Fibroblast of skin of scalp (primary cell): ENCODE measurements around the gene SOX5.
"Not testable (repeated sequence)": the region's sequence is repeated elsewhere in the genome, so short reads cannot be mapped to it uniquely, and the experiment has no call there.

Source experiments
- DNase-seq: peaks from one replicate; pipeline ENCODE4 v3.0.0-alpha.2; 2013

Gene SOX5

DNA sequence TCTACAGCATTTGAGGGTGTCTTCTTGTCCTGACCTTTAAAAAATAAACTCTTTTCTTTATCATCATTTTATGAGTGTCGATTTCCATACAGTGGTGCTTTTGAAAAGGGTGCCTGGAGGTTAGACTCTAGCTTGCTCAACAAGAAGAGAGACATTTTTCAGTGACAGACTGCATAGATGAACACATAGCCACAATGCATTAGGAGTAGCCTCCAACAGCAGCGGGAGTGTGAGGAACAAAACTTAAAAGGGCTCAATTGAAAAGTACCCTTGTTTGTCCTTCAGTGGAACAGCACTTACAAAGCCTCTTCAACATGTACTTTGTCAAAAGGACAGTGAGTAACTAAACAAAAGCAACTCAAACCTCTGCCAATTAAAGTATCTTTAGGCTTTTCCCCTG is 119.3 kb downstream of the SOX5 start:
- no peak for DNase-seq

DNA sequence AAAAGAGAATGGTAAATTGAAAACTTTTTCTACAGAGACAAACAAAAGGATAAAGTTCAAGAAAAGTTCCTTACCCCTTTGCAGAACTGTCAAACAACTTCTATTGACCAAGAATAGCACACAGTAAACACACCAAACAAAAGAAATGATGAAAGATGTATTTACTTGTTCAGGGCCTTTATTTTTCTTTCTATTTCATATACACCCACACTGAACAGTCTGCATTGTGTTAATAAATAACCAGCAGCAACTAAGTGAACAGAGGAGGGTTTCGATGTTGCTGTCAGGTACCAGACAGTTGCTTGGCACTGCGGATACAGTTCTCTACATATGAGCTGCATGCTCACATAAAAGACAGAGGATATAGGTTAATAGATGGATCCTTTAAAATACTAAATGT is 122.1 kb downstream of the SOX5 start:
- DNase-seq: no peak

DNA sequence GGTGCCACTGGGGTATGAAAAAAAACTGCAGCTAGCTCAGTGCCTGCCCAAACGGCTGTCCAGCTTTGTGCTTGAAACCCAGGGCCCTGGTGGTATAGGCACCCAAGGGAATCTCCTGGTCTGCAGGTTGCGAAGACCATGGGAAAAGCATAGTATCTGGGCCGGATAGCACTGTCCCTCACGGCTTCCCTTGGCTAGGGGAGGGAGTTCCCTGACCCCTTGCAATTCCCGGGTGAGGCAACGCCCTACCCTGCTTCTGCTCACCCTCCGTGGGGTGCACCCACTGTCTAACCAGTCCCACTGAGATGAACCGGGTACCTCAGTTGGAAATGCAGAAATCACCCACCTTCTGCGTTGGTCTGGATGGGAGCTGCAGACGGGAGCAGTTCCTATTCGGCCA is 124.3 kb downstream of the SOX5 start:
- DNase-seq: not testable (repeated sequence)

DNA sequence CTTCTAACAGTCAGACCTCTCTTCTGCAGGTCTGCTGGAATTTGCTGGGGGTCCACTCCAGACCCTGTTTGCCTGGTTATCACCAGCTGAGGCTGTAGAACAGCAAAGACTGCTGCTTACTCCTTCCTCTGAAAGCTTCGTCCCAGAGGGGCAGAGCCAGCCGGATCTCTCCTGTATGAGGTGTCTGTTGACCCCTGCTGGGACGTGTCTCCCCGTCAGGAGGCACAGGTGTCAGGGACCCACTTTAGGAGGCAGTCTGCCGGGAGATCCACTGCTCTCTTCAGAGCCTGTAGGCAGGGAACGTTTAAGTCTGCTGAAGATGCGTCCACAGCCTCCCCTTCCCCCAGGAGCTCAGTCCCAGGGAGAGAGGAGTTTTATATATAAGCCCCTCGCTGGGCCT is 125.1 kb downstream of the SOX5 start:
- DNase-seq: no peak

DNA sequence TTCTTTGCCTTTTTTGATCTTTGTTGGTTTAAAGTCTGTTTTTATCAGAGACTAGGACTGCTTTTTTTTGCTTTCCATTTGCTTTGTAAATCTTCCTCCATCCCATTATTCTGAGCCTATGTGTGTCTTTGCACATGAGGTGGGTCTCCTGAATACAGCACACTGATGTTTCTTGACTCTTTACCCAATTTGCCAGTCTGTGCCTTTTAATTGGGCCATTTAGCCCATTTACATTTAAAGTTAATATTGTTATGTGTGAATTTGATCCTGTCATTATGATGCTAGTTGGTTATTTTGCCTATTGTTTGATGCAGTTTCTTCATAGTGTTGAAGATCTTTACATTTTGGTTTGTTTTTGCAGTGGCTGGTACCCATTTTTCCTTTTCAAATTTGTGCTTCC is 126.6 kb downstream of the SOX5 start:
- not testable (repeated sequence) for DNase-seq

DNA sequence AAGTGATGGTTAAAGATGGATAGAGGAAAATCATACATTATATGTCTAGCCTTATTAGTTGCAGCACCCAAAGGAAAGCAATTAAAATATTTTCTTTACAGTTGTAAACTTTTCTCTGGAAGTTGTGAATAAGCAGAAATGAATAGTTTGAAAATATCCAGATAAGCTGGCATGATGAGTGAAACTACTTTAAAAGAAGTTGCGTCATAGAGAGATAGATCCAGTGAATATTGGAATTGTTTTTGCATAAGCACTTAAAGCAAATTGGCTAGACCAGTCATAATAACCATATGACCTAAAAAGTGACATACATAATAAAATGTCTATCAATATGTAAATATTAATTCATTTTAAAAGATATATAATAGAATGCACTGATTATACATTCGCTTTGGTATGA is 132.1 kb downstream of the SOX5 start:
- DNase-seq: no peak

DNA sequence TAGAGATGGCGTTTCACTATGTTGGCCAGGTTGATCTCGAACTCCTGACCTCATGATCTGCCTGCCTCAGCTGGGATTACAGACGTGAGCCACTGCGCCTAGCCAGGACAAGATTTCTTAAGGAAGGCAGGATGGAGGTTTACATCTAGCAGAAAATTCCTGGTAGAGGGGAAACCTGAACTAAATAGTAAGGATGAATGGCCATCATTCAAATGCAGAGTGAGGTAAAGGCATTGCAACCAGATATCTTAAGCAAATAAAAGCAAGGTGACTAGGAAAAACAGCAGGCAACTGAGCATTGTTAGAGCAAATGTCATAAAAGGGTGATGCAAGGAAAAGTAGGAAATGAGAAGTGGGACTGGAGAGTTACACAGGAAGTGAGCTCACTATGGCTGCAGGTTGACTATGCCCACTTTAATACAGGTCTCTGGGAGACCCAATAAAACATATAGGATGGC is 133.0 kb downstream of the SOX5 start:
- DNase-seq: no peak

DNA sequence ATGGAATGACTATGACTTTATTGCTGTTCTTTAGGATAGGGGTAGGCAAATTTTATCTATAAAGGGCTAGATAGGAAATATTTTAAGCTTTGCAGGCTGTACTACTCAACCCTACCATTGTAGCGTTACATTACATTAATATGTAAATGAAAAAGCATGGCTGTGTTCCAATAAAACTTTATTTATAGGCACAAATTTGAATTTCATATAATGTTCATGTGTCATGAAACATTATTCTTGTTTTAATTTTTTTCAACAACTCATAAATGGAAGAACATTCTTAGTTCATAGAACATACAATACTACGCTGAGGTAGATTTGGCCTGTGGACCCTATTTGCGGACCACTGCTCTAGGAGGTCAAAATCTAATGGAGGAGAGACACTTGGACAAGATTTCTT is 133.7 kb downstream of the SOX5 start:
- no peak for DNase-seq

DNA sequence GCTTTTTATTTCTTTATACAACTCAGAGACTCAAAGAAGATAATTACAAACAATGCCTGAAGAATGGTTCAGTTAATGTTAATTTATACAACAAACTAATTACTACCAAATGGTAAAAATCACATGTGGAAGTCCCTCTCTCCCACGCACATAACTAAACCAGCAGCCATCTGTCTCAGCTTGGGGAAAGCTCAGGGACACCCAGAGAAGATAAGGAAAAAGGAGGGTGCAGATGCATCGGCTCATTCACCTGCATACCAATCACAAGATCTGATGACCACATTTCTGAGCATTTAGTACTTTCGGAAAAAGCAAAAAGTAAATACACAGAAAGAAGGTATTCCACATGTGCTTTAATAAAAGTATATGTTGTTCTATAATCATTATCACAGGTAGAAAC is 136.3 kb downstream of the SOX5 start:
- no peak for DNase-seq

DNA sequence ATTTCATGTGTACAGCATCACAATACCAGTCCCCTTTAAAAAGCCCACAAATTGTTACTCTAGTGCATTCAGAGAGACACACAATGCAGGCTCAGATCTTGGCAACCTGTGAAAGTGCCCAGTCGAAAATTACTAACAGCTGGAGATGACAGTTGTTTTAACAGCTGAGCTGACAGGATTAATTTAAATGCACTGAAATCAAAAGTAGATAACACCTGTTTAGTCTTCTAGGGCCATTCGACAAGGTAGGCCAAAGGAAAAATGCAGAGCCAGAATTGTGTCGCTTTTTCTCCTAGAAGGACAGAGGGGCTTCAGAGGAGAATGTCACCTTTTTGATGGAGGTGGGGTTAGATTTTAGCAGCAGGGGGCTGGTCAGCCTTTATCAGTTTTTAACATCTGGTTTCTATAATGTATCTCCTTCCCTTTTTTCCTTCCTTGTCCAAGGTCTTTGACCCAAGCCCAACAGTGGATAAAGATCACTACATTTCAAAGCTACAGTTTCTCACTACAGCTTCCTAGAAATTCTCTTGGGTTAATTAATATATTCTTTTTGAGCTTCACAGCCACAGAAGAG is 139.1 kb downstream of the SOX5 start:
- DNase-seq: no peak

DNA sequence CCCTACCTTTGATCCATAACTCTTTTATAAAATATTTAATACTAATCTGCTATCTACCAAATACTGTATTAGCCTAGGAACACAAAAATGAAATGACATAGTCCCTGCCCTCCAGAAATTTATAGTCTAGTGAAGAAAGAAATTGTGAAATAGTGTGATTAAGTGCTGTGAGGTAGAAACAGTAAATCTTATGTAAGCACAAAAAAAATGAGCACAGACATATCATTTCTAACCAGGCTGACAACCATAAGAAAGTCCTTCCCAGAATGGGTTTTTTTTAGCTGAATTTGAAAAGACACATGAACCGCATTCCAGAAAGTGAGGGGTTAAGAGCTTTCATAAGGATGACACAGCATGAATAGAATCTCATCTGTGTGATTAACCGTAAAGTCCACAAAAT is 145.9 kb downstream of the SOX5 start:
- DNase-seq: no peak

DNA sequence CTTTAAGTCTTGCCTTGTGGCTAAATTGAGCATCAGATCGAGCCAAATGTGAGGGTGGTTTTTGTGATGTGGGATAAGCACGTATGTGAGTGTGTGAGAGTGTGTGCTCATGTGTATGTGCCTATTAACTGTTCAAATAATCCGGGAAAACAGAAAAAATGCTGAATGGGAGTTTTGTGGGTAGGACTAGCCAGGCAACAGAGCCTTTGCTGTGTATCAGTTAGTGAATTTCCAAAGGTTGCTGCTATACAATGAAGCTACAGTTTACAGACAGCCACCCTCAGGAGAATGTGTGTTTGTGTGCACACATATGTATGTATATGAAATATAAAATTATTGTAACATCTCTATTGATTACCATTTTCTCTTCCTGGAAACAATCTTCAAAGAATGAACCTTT is 154.0 kb downstream of the SOX5 start:
- no peak for DNase-seq

DNA sequence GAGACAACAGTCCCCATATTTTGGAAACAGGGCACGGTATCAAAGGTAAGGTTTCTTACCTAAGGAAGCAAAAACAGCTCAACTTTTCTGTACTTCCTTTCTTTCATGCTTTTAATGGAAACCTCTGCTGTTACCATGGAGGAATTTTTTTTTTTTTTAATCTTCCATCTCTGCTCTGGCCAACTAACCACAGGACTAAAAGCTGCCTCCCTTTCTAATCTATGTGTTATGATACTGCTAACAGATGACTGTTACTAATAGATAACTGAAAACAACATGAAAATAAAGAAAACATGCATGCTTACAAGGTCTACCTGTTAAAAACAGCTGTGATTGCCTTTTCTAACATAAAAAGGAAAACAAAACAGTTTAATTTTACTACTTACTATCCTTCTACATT is 168.4 kb downstream of the SOX5 start:
- DNase-seq: no peak

DNA sequence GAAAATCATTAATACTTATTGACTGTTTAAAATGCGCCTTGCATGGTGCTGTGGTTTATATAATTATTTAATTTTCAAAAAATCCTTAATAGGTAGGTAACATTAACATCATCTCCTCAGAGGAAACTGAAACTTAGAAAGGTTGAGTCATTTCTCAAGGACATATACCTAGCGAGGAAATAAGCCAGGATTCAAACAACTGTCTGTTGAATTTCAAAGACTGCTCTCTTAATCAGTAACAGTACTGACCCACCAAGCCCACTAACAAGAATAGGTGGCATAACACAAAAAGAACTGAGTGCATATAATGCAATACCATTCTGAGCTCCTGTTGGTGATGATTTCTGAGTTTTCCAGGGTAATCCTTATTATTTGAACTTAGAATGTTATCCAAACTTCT is 174.3 kb downstream of the SOX5 start:
- no peak for DNase-seq

DNA sequence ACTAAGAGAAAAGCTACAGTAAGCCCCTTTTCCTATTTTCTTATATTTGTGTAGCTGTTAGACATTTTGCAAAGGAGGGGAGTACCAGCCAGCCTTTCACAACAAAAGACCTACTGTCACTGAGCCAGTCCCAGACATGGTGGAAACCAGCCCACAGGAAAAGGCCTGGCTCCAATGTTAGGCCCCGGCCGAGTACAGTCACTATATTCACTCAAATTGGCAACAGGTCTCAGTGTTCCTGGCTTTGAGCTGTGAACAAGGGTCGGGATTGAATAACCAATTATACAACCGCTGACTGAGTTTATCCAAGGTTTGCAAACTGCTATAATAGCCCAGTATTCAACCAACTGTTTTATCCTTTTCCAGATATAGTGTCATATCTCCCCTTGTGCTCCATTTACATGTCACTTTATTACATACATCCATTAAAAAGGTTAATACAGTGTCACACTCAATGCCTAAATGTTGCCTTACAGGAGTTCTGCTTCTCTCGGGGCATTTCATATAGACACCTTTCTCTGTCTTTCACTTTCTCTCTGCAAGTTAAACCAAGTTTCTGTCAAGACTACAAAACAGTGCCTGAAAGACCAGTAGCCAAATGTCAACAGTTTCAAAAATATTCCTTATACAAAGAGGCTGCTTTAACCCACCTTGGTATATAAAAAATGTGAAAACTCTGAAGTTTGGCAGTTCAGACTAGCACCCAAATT is 178.1 kb downstream of the SOX5 start:
- no peak for DNase-seq

DNA sequence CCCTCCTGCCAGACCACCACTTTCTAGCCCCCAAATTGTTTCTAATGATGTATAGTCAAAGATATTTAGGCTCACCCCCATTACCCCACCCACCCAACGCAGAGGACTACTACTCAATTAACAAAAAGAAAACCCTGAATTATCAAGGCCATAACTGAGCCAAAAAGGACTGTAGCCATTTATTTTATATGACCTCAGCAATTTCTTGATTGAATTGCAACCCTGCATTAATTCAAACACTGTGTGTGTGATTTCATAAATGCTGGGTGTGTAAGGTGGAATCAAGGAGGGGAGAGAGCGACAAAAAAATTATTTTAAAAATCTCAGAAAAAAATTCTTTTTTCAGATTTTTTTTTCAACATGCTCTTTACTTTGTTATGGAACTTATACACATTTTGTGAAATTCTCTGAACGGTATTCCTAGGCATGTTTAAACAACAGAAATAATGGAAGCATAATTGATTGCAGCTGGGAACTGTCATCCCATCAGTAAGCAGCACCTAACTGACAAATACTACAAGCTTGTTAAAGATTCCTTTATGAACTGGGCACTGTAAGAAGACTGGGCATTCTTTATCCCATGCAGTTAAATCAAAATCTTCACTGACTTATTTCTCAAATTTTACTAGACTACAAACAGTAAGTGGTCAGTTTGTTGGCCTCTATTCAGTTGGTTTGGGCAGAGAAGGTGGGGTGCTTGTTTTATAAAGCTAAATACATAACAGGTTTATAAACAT is 179.1 kb downstream of the SOX5 start:
- DNase-seq: no peak

DNA sequence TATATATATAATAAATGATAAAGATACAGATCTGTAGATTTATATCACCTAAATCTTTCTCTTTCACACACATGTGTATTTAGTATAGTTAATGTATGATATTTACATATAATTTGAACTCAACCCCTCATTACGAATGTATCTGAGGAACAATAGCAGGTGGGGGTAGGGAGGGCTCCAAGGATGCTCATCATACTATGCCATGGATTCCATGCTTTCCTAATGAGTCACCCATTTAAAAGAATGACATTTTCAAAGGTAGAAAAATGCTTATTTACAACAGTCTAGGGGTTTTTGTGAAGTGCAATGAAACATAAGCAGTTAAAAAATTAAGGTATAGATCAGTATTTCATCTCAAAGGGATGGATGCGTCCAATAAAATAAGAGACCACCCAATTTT is 181.6 kb downstream of the SOX5 start:
- no peak for DNase-seq

DNA sequence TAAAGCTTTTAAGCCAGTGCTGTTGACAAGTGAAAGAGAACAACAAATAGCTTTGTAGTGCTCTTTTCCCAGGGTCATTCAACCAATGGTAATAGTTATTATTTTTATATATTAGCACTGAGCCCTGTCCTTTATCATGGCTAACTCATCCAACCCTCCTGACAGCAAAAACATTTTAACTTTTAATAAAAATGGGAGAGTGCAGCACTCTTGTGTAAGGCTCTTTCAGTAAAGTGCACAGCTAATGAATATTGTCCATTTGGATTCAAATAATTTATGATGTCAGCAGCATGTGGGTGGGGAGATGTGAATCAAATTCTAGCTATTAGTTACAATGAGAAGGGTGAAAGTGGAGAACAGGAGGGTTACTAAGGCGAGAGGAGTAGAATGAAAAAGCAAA is 185.7 kb downstream of the SOX5 start:
- DNase-seq: no peak

DNA sequence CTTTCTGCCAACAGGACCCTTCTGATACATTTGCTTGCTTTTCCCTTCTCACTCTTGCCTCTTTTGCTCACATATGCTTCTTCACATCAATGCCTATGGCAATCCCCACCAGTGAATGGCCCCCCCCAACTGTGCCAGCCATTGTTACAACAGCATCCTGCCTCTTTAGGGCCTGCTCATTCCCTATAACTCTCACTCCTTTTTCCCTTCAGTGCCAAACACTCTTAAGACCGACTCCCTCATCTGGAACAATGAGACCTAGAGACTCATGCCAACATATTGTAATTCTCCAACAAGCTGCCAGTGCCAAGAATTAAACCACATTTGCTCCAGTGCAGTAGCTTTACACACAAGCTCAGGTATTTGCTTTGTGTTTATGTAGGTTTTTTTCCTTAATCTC is 189.0 kb downstream of the SOX5 start:
- DNase-seq: no peak

DNA sequence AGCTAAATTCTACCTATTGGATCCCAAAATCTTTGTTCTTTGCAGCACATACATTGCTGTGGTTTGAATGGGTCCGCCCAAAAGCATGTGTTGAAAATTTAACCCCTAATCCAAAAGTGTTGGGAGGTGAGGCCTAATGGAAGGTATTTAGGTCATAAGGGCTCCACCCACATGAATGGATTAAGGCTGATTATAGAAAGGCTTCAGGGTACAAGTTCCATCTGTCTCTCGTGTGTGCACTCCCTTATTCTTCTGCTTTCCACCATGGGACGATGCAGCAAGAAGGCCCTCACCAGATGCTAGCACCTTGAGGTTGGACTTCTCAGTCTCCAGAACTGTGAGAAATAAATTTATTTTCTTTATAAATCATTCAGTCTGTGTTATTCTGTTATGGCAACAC is 190.9 kb downstream of the SOX5 start:
- DNase-seq: no peak

DNA sequence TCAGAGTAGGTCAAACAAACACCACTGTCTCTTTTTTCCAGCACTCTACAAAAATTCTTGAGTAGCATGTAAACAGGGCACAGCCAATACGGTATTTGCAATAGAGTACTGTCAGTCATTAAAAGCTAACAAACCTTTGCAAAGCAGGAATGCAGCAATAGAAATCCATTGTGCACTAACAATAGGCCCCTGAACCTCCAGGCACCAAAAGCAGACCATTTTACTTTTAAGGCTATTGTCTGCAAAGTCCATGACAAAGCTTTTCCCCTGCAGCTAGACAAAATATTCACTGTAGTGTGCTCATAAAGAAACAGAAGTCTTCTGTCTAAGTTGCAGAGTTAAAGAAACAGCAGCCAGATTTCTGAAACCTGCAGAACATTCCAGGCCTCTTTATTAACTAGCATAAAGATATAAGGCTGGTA is 191.9 kb downstream of the SOX5 start:
- no peak for DNase-seq

DNA sequence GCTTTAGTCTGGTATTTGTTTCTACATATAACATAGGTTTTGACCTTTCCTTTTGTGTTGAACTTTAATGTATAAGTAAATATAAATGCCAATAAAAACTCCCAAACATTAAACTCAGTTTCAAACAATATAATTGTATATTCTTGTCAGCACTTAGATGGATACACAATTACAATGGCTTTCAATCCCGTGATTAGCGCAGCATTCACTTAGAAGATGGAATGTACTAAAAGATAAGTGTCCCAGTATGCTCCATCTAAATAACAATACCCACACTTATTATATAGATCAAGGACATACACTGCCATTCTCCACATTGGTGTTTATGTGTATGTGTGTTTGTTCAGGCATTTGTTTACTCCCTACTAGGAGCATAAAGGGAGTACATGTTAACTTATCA is 193.1 kb downstream of the SOX5 start:
- DNase-seq: no peak

DNA sequence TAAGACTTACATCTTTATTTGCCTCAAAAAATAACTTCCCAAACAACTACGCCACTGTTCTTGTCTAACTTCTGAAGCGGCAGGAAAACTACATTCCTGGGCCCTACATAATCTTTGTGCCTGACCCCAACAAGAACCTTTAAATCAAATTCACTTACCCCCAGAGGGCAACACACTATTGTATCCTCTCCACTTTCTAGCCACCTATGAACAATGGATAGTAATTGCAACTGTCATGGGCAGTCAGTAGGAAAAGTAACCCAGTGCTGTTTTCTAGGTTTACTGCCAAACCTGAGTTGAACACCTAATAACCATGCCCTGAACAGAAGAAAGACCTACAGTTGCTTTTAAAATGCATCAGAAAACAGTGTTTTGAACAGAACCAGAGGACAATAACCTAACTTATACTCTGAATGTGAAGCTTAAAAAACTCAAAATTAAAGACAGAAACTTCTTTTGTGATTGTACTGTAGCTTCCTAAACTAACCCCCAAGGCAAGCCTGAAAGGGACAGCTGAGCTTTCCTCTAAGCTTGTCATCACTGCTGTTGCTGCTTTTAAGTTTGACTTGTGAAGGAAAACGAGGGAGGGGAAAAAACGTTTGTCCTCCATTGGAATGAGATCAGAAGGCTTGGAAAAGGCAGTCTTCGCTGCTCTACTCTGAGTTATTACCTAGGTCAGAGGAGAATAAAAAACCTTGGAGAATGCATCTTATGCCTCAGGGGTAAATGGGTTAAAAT is 195.7 kb downstream of the SOX5 start:
- DNase-seq: no peak
